ENCODE results near the gene KLK10.

KLK10 gene

GRCh38 chr19:50969413-50969760, 50.1 kb downstream of the KLK10 start, which contains the start of gene KLK6:
TSS of gene KLK6 (minus strand) at chr19:50969591. CDS start at chr19:50968104, 1,487 bp downstream.
- DNase-seq (ENCODE audit: low read depth in 1 of 2, low spot score in 1 of 2): no peak

GRCh38 chr19:50968716-50969412, 50.6 kb downstream of the KLK10 start:
- no peak for DNase-seq (ENCODE audit: low read depth in 1 of 2, low spot score in 1 of 2)

- no peak for DNase-seq (ENCODE audit: low read depth in 1 of 2, low spot score in 1 of 2)
Observed at GRCh38 chr19:50967929-50968715, 51.4 kb downstream of the KLK10 start.

DNA sequence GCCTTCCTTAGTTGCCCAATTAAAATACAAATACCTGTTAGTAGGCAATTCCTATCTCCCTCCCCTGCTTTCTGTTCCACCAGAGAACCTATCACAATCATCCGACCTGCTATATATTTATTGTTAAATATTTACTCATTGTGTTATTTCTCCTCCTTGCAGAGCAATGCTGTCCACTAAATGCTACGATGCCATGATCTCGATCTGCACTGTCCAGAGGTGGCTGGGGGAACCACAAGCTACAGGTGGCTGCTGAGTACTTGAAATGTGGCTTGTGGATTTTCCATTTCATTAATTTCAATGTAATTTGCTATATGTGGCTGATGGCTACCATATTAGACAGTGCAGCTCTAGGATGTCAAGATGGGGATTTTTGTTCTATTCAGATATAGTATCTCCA, 55.2 kb downstream of the KLK10 start:
- no peak for DNase-seq (ENCODE audit: low read depth in 1 of 2, low spot score in 1 of 2)

- DNase-seq (ENCODE audit: low read depth in 1 of 2, low spot score in 1 of 2): no peak
Observed at GRCh38 chr19:50963381-50963780, 56.1 kb downstream of the KLK10 start.

Data from stimulated activated CD4-positive, alpha-beta T cell treated with anti-CD3 and anti-CD28 coated beads, Interleukin-15, amount 100 ng/mL, for 1 hour (primary cell).